NCI-H524 (cell line): ENCODE results near the gene SLC12A2.

Experiments
- DNase-seq, 2 experiments: peaks; one replicate each; lab custom pipeline; 2025; lab: John Stamatoyannopoulos, UW

The SLC12A2 gene

GRCh38 chr5:128225245-128226030, 141.9 kb downstream of the SLC12A2 start:
- no peak for DNase-seq

- DNase-seq: no peak
These were observed 144.4 kb downstream of the SLC12A2 start for GRCh38 chr5:128228008-128228407.

GRCh38 chr5:128228521-128228920, 145.0 kb downstream of the SLC12A2 start:
- DNase-seq: no peak

- DNase-seq: no peak
These were observed 151.5 kb downstream of the SLC12A2 start for GRCh38 chr5:128234928-128235641.

GRCh38 chr5:128236334-128236733, 152.8 kb downstream of the SLC12A2 start:
- DNase-seq: no peak

GRCh38 chr5:128237000-128237399, 153.4 kb downstream of the SLC12A2 start:
- peak in 1 of 2 experiments; percentile 14 for DNase-seq

GRCh38 chr5:128237546-128237945, 154.0 kb downstream of the SLC12A2 start:
- DNase-seq: no peak
